ENCODE results near the gene TLR8.

Gene TLR8

DNA sequence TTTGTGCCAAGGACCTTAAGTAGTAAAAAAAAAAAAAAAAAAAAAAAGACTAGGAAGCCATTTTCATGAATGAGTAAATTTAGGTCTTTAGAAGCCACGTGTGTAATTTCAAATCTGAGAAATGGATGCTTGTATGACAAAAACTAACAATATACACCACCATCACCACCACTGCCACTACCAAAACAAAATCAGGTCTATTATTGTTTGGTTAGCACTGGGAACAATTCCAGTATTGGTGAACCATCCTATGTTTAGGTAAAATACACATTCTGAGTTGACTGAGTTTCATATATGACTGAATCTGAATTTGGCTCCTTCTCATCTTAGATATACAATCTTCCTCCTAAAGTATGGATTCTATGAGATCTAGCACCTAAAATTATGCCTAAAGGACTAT lies 59.7 kb downstream of the TLR8 start:
- no peak for DNase-seq (ENCODE audit: low spot score)

DNA sequence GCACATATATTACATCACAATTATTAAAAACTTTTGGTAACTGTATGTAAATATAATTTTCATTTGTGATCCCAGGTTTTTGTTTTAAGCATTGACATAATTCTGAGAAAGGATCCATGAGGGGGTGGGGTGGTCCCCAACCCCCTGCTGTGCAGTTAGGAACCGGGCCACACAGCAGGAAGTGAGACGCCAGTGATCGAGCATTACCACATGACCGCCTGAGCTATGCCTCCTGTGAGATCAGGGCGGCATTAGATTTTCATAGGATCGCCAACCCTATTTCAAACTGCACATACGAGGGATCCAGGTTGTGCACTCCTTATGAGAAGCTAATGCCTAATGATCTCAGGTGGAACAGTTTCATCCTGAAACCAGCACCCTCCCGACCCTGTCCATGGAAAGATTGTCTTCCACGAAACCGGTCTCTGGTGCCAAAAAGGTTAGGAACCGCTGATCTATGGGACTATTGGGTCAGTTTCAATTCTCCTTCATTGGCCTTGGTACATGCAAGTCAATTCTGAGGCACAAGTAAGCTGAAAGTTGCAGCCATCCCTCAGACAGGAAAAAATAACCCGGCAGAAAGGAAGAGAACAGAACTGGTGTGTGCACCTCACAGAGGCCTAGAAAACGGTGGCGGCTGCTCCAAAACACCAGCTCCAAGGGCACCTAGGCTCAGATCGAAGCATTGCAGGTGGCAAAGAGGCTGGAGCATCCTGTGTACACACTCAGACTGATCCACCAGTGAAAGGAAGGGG lies 61.5 kb downstream of the TLR8 start:
- no peak for DNase-seq (ENCODE audit: low spot score)

DNA sequence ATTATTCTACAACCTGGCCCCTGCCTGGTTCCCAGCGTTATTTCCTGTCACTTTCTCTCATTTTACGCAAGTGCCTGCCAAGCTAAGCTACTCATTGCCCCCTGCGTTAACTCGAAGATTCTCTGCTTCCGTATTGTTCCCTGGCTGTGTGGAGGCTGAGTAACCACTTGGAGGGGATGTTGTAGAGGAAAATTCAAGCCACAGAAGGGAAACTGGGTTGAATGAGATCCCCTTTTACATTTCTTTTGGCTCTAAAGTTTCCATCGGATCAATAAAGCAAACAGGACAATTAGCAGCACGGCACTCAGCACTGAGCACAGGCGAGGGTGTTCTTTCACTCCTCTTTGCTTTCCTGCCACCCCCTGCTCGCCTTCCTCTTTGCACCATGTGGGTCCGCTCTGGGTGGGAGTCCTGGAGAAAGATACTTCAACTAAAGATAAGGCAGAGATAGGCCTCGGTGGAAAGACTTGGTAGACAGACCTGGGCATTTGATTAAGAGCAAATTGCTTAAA lies 64.3 kb downstream of the TLR8 start:
- DNase-seq (ENCODE audit: low spot score): no peak

DNA sequence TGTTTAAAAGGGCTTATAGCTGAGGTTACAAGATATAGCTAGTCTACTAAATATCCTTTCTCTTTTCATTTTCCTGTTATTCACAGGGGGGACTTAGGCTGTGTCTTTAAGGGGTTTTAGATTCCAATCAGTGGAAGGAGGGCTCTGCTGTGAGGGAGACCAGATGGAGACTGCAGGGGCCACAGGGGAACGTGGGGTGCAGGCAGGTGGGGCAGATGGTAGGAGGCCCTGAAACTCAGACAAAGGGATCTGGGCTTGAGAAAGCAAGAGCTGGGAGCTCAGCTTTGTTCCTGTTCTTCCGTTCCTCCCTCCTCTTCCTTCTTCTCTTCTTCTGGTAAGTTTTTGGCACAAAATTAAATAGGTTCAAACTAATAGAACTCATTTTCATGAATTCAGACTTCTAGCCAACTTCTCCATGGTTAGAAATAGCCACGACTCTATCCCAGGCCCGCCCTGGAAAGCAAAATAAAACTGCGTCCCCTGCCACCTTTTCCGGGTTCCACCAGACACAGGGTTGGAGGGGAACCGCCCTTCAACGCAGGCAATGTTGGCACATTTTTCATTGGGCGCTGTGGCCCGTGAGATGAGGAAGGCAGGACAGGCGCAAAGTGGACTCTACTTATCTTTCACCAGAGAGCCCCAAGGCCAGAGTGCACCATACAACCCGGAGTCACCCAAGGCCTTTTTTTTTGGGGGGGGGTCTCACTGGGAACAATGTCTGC lies 65.0 kb downstream of the TLR8 start:
- no peak for DNase-seq (ENCODE audit: low spot score)

DNA sequence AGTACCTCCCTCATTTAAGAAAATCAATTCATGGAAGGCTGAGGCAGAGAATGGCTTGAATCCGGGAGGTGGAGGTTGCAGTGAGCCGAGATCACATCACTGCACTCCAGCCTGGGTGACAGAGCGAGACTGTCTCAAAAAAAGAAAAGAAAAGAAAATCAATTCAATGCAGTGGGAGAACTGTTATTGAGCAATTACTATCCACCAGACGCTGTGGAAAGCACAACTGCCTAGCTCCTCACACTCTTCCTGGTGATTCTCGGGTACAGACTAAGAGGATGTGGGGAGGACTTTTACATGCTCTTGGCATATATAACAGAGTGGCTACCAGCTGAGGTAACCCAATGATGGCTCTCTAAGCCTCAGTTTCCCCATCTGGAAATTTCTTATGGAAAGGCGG lies 65.8 kb downstream of the TLR8 start:
- no peak for DNase-seq (ENCODE audit: low spot score)

Data from SW480 (cell line).